ENCODE measurements around the gene HEATR3.
A peak's percentile ranks its signal among the peaks of the same experiment; 100 is the strongest.

The HEATR3 gene

GRCh38 chr16:50136399-50136798 is 70.6 kb downstream of the HEATR3 start:
- FAIRE-seq, result no peak
- DNase-seq (ENCODE audit: insufficient read length, low spot score), result no peak
- TF ChIP-seq POLR2AphosphoS5 (IDR thresholded peaks at IDR 0.05; ENCODE audit: low read depth, low read length), result no peak
- no peak for TF ChIP-seq PAX5 (IDR thresholded peaks at IDR 0.05; ENCODE audit: insufficient read depth, low read length, severe bottlenecking)
- TF ChIP-seq SPI1 (IDR thresholded peaks at IDR 0.05; ENCODE audit: low read depth, low read length), result no peak
- TF ChIP-seq POU2F2 (IDR thresholded peaks at IDR 0.05; ENCODE audit: low read depth, low read length), result no peak
- no peak for TF ChIP-seq POLR2A (IDR thresholded peaks at IDR 0.05; ENCODE audit: low read depth, low read length)
- no peak for TF ChIP-seq TAF1 (IDR thresholded peaks at IDR 0.05; ENCODE audit: low read depth, low read length)

- TF ChIP-seq POLR2A (IDR thresholded peaks at IDR 0.05; ENCODE audit: low read depth, low read length) (no peak), POLR2AphosphoS5 (IDR thresholded peaks at IDR 0.05; ENCODE audit: low read depth, low read length) (no peak), TAF1 (IDR thresholded peaks at IDR 0.05; ENCODE audit: low read depth, low read length) (no peak), PAX5 (IDR thresholded peaks at IDR 0.05; ENCODE audit: insufficient read depth, low read length, severe bottlenecking) (no peak), POU2F2 (IDR thresholded peaks at IDR 0.05; ENCODE audit: low read depth, low read length) (no peak), SPI1 (IDR thresholded peaks at IDR 0.05; ENCODE audit: low read depth, low read length) (no peak)
- FAIRE-seq (no peak), DNase-seq (ENCODE audit: insufficient read length, low spot score) (no peak)
Measured at GRCh38 chr16:50137268-50137667, 71.5 kb downstream of the HEATR3 start.

- TF ChIP-seq POLR2A (IDR thresholded peaks at IDR 0.05; ENCODE audit: low read depth, low read length), result no peak
- no peak for TF ChIP-seq SPI1 (IDR thresholded peaks at IDR 0.05; ENCODE audit: low read depth, low read length)
- no peak for TF ChIP-seq POU2F2 (IDR thresholded peaks at IDR 0.05; ENCODE audit: low read depth, low read length)
- TF ChIP-seq POLR2AphosphoS5 (IDR thresholded peaks at IDR 0.05; ENCODE audit: low read depth, low read length), result no peak
- no peak for TF ChIP-seq TAF1 (IDR thresholded peaks at IDR 0.05; ENCODE audit: low read depth, low read length)
- no peak for TF ChIP-seq PAX5 (IDR thresholded peaks at IDR 0.05; ENCODE audit: insufficient read depth, low read length, severe bottlenecking)
Measured at GRCh38 chr16:50139580-50139979, 73.8 kb downstream of the HEATR3 start.

GRCh38 chr16:50144211-50144610 is 78.4 kb downstream of the HEATR3 start:
- no peak for DNase-seq (ENCODE audit: insufficient read length, low spot score)
- no peak for FAIRE-seq
- TF ChIP-seq POLR2AphosphoS5 (IDR thresholded peaks at IDR 0.05; ENCODE audit: low read depth, low read length) (no peak), POU2F2 (IDR thresholded peaks at IDR 0.05; ENCODE audit: low read depth, low read length) (no peak), PAX5 (IDR thresholded peaks at IDR 0.05; ENCODE audit: insufficient read depth, low read length, severe bottlenecking) (no peak)

More at GRCh38 chr16:50139580-50139979, 73.8 kb downstream of the HEATR3 start:
- FAIRE-seq, result no peak
- no peak for DNase-seq (ENCODE audit: insufficient read length, low spot score)

- FAIRE-seq (no peak), DNase-seq (ENCODE audit: insufficient read length, low spot score) (no peak)
- TF ChIP-seq POLR2A (IDR thresholded peaks at IDR 0.05; ENCODE audit: low read depth, low read length) (no peak), TAF1 (IDR thresholded peaks at IDR 0.05; ENCODE audit: low read depth, low read length) (no peak), POLR2AphosphoS5 (IDR thresholded peaks at IDR 0.05; ENCODE audit: low read depth, low read length) (no peak), SPI1 (IDR thresholded peaks at IDR 0.05; ENCODE audit: low read depth, low read length) (no peak), PAX5 (IDR thresholded peaks at IDR 0.05; ENCODE audit: insufficient read depth, low read length, severe bottlenecking) (no peak), POU2F2 (IDR thresholded peaks at IDR 0.05; ENCODE audit: low read depth, low read length) (no peak)
Measured at GRCh38 chr16:50146479-50147435, 81.0 kb downstream of the HEATR3 start.

- DNase-seq (ENCODE audit: insufficient read length, low spot score), result no peak
- no peak for FAIRE-seq
- TF ChIP-seq POU2F2 (IDR thresholded peaks at IDR 0.05; ENCODE audit: low read depth, low read length) (no peak), TAF1 (IDR thresholded peaks at IDR 0.05; ENCODE audit: low read depth, low read length) (no peak), PAX5 (IDR thresholded peaks at IDR 0.05; ENCODE audit: insufficient read depth, low read length, severe bottlenecking) (no peak), POLR2AphosphoS5 (IDR thresholded peaks at IDR 0.05; ENCODE audit: low read depth, low read length) (no peak), POLR2A (IDR thresholded peaks at IDR 0.05; ENCODE audit: low read depth, low read length) (no peak), SPI1 (IDR thresholded peaks at IDR 0.05; ENCODE audit: low read depth, low read length) (no peak)
Measured at GRCh38 chr16:50151322-50151721, 85.6 kb downstream of the HEATR3 start.

- FAIRE-seq (no peak), DNase-seq (ENCODE audit: insufficient read length, low spot score) (no peak)
- TF ChIP-seq POLR2A (IDR thresholded peaks at IDR 0.05; ENCODE audit: low read depth, low read length) (no peak), TAF1 (IDR thresholded peaks at IDR 0.05; ENCODE audit: low read depth, low read length) (no peak), SPI1 (IDR thresholded peaks at IDR 0.05; ENCODE audit: low read depth, low read length) (no peak), PAX5 (IDR thresholded peaks at IDR 0.05; ENCODE audit: insufficient read depth, low read length, severe bottlenecking) (no peak), POLR2AphosphoS5 (IDR thresholded peaks at IDR 0.05; ENCODE audit: low read depth, low read length) (no peak), POU2F2 (IDR thresholded peaks at IDR 0.05; ENCODE audit: low read depth, low read length) (no peak)
Measured at GRCh38 chr16:50151756-50152155, 86.0 kb downstream of the HEATR3 start.

- DNase-seq (ENCODE audit: insufficient read length, low spot score) (peak; percentile 68), FAIRE-seq (peak; percentile 87)
- TF ChIP-seq TAF1 (IDR thresholded peaks at IDR 0.05; ENCODE audit: low read depth, low read length), result no peak
- TF ChIP-seq POLR2AphosphoS5 (IDR thresholded peaks at IDR 0.05; ENCODE audit: low read depth, low read length), result no peak; the same call in 1 of the 2 replicates
- TF ChIP-seq POLR2A (IDR thresholded peaks at IDR 0.05; ENCODE audit: low read depth, low read length), result no peak
- TF ChIP-seq PAX5 (IDR thresholded peaks at IDR 0.05; ENCODE audit: insufficient read depth, low read length, severe bottlenecking), result peak; percentile 73
- peak; percentile 94 for TF ChIP-seq POU2F2 (IDR thresholded peaks at IDR 0.05; ENCODE audit: low read depth, low read length)
- no peak for TF ChIP-seq SPI1 (IDR thresholded peaks at IDR 0.05; ENCODE audit: low read depth, low read length)
Measured at GRCh38 chr16:50152351-50152806, 86.6 kb downstream of the HEATR3 start.

GRCh38 chr16:50152807-50153595 is 87.2 kb downstream of the HEATR3 start, which contains the start of gene TENT4B:
Gene TENT4B (plus strand): TSS chr16:50153306. CDS start chr16:50153622, 316 bp downstream.
- peak; percentile 34 for TF ChIP-seq TAF1 (IDR thresholded peaks at IDR 0.05; ENCODE audit: low read depth, low read length)
- peak; percentile 82 for TF ChIP-seq POLR2AphosphoS5 (IDR thresholded peaks at IDR 0.05; ENCODE audit: low read depth, low read length)
- peak; percentile 86 for TF ChIP-seq POLR2A (IDR thresholded peaks at IDR 0.05; ENCODE audit: low read depth, low read length)
- TF ChIP-seq PAX5 (IDR thresholded peaks at IDR 0.05; ENCODE audit: insufficient read depth, low read length, severe bottlenecking), result peak; percentile 18
- TF ChIP-seq POU2F2 (IDR thresholded peaks at IDR 0.05; ENCODE audit: low read depth, low read length), result 0 out of 2 replicates have a peak, but pooled peaks have one; percentile 46
- TF ChIP-seq SPI1 (IDR thresholded peaks at IDR 0.05; ENCODE audit: low read depth, low read length), result no peak
- no peak for FAIRE-seq
- peak; percentile 86 for DNase-seq (ENCODE audit: insufficient read length, low spot score)

All from GM12891 (cell line).